Chondrocyte (in vitro differentiated cells): ENCODE data around the gene VDAC1. TPM values are rescaled to one million over a fixed set of nuclear protein-coding genes. Genes with fewer than 3 reads are reported as not detected.
A peak's percentile ranks its signal among the peaks of the same experiment; 100 is the strongest.

Experiments
- DNase-seq: peaks from one replicate; pipeline ENCODE4 v3.0.0; 2021; ENCODE audit warnings: mixed read lengths, low spot score
- H3K27ac Mint-ChIP-seq: one replicate; pipeline ENCODE4 v1.8.0; 2021; ENCODE audit warnings: mild to moderate bottlenecking, moderate library complexity, mixed read lengths; ENCODE audit not compliant: unreplicated experiment
- H3K27me3 Mint-ChIP-seq: 2 replicates; pipeline ENCODE4 v1.8.0; 2021; ENCODE audit warnings: low read depth, mixed read lengths
- H3K36me3 Mint-ChIP-seq: 2 replicates; pipeline ENCODE4 v1.8.0; 2021; ENCODE audit warnings: low read depth, mixed read lengths
- H3K4me1 Mint-ChIP-seq: 2 replicates; pipeline ENCODE4 v1.8.0; 2021; ENCODE audit warnings: low read depth, mild to moderate bottlenecking, mixed read lengths
- H3K4me3 Mint-ChIP-seq: one replicate; pipeline ENCODE4 v1.8.0; 2021; ENCODE audit warnings: mild to moderate bottlenecking, moderate library complexity, mixed read lengths; ENCODE audit not compliant: unreplicated experiment
- H3K9me3 Mint-ChIP-seq: 2 replicates; pipeline ENCODE4 v1.8.0; 2021; ENCODE audit warnings: low read depth, mixed read lengths
- CTCF ChIP-seq: fragments of 200-600 bp; sonication (generic); IDR thresholded peaks from 2 replicates; pipeline ENCODE4 v1.5.0; 2021; ENCODE audit warnings: antibody characterized with exemption, mild to moderate bottlenecking, moderate library complexity
- total RNA-seq: library from RNA; stranded (reverse); gene quantifications from 3 replicates; pipeline ENCODE4 v1.2.1, GENCODE V29; 2021

The VDAC1 gene
- total RNA-seq, 1 donor from 2014 or later, result 138 TPM

- no peak for TF ChIP-seq CTCF
- DNase-seq, result no peak
- Mint-ChIP-seq H3K4me3 (no peak overlapping the region), H3K27ac (no peak overlapping the region), H3K9me3 (no peaks in the 10 kb centered on the region), H3K4me1 (peaks cover 30% of the 10 kb centered on the region), H3K27me3 (no peaks in the 10 kb centered on the region), H3K36me3 (no peaks in the 10 kb centered on the region)
Measured at GRCh38 chr5:133930813-133931090, 74.0 kb downstream of the VDAC1 start.

- Mint-ChIP-seq H3K9me3 (no peaks in the 10 kb centered on the region), H3K36me3 (no peaks in the 10 kb centered on the region), H3K4me1 (peaks cover 29% of the 10 kb centered on the region), H3K4me3 (no peak overlapping the region), H3K27ac (peak overlapping the region; percentile 33), H3K27me3 (no peaks in the 10 kb centered on the region)
- no peak for TF ChIP-seq CTCF
- DNase-seq, result no peak
Measured at GRCh38 chr5:133930061-133930812, 74.5 kb downstream of the VDAC1 start.

GRCh38 chr5:133928587-133929393 is 76.0 kb downstream of the VDAC1 start:
- no peaks in the 10 kb centered on the region for H3K27me3 Mint-ChIP-seq
- no peaks in the 10 kb centered on the region for H3K36me3 Mint-ChIP-seq
- H3K27ac Mint-ChIP-seq, result no peak overlapping the region
- no peaks in the 10 kb centered on the region for H3K9me3 Mint-ChIP-seq
- H3K4me1 Mint-ChIP-seq, result peaks cover 26% of the 10 kb centered on the region
- no peak for TF ChIP-seq CTCF
- no peak for DNase-seq
- no peak overlapping the region for H3K4me3 Mint-ChIP-seq

- H3K36me3 Mint-ChIP-seq, result no peaks in the 10 kb centered on the region
- H3K27ac Mint-ChIP-seq, result no peak overlapping the region
- DNase-seq, result no peak
Measured at GRCh38 chr5:133927300-133928180, 77.2 kb downstream of the VDAC1 start.

More at GRCh38 chr5:133927300-133928180, 77.2 kb downstream of the VDAC1 start:
- TF ChIP-seq CTCF, result no peak
- H3K4me3 Mint-ChIP-seq, result no peak overlapping the region
- peaks cover 26% of the 10 kb centered on the region for H3K4me1 Mint-ChIP-seq
- no peaks in the 10 kb centered on the region for H3K9me3 Mint-ChIP-seq
- H3K27me3 Mint-ChIP-seq, result no peaks in the 10 kb centered on the region
